MM.1S (cell line): ENCODE data around the gene RDH5.

Experiments used
- DNase-seq: peaks from one replicate; pipeline ENCODE4 v3.0.0-alpha.2; 2015
- H2AFZ ChIP-seq: fragments of 300-600 bp; sonication (generic); 2 replicates; pipeline ENCODE4 v1.6.0; 2016; ENCODE audit warnings: antibody characterized with exemption, low read length
- H3F3A ChIP-seq: fragments of 300-600 bp; sonication (generic); 2 replicates; pipeline ENCODE4 v1.6.1; 2016; ENCODE audit warnings: mild to moderate bottlenecking, antibody characterized with exemption, low read length, moderate library complexity, mixed read lengths; ENCODE audit not compliant: insufficient read depth
- H3K27ac ChIP-seq: fragments of 300-600 bp; sonication (generic); 2 replicates; pipeline ENCODE4 v1.5.1; 2016; ENCODE audit warnings: mild to moderate bottlenecking, low read length
- H3K27me3 ChIP-seq: fragments of 300-600 bp; sonication (generic); replicated peaks from 2 replicates; pipeline ENCODE4 v1.6.0; 2016; ENCODE audit warnings: low read length; ENCODE audit not compliant: insufficient read depth
- H3K36me3 ChIP-seq: fragments of 300-600 bp; sonication (generic); replicated peaks from 2 replicates; pipeline ENCODE4 v1.6.1; 2016; ENCODE audit warnings: mild to moderate bottlenecking, low read length, mixed read lengths; ENCODE audit not compliant: insufficient read depth
- H3K4me1 ChIP-seq: fragments of 300-600 bp; sonication (generic); 2 replicates; pipeline ENCODE4 v1.6.1; 2016; ENCODE audit warnings: low read length, mixed read lengths
- H3K4me2 ChIP-seq: fragments of 300-600 bp; sonication (generic); 2 replicates; pipeline ENCODE4 v1.6.0; 2016; ENCODE audit warnings: low read depth, low read length
- H3K4me3 ChIP-seq: fragments of 300-600 bp; sonication (generic); 2 replicates; pipeline ENCODE4 v1.5.1; 2016; ENCODE audit warnings: low read length, mixed read lengths
- H3K79me2 ChIP-seq: fragments of 300-600 bp; sonication (generic); 2 replicates; pipeline ENCODE4 v1.6.1; 2016; ENCODE audit warnings: mixed run types, low read length, mixed read lengths
- H3K9ac ChIP-seq: fragments of 300-600 bp; sonication (generic); 2 replicates; pipeline ENCODE4 v1.6.1; 2016; ENCODE audit warnings: low read length, mixed read lengths
- H3K9me2 ChIP-seq: fragments of 300-600 bp; sonication (generic); replicated peaks from 2 replicates; pipeline ENCODE4 v1.6.1; 2016; ENCODE audit warnings: mild to moderate bottlenecking, low read length, mixed read lengths; ENCODE audit not compliant: insufficient read depth
- H3K9me3 ChIP-seq: fragments of 300-600 bp; sonication (generic); replicated peaks from 2 replicates; pipeline ENCODE4 v1.6.1; 2016; ENCODE audit warnings: mild to moderate bottlenecking, low read length, mixed read lengths; ENCODE audit not compliant: insufficient read depth
- H4K20me1 ChIP-seq: fragments of 300-600 bp; sonication (generic); 2 replicates; pipeline ENCODE4 v1.6.1; 2016; ENCODE audit warnings: mild to moderate bottlenecking, low read length, moderate library complexity, mixed read lengths; ENCODE audit not compliant: insufficient read depth
- CTCF ChIP-seq: fragments of 300-600 bp; sonication (generic); IDR thresholded peaks from 2 replicates; pipeline ENCODE4 v1.5.1; 2016; ENCODE audit warnings: antibody characterized with exemption, low read length, mixed read lengths
- EZH2 ChIP-seq: fragments of 300-600 bp; sonication (generic); optimal IDR thresholded peaks from 2 replicates; pipeline ENCODE3; 2017; ENCODE audit warnings: low read depth, mild to moderate bottlenecking, antibody characterized with exemption, low read length, mixed read lengths
- EZH2phosphoT487 ChIP-seq: fragments of 300-600 bp; sonication (generic); IDR thresholded peaks from 2 replicates; pipeline ENCODE4 v1.6.1; 2018; ENCODE audit warnings: antibody characterized with exemption, low read length

The RDH5 gene

GRCh38 chr12:55744340-55745030 is 24.3 kb downstream of the RDH5 start:
- no peak for DNase-seq
- Histone ChIP-seq H3K4me1 (peaks cover 6% of the 10 kb centered on the region; the same call in 1 of the 2 replicates), H2AFZ (peak overlapping the region; percentile 94; the same call in 1 of the 2 replicates), H3K36me3 (no peaks in the 10 kb centered on the region), H3F3A (no peaks in the 10 kb centered on the region; the same call in none of the 2 replicates), H3K9me3 (no peaks in the 10 kb centered on the region), H3K79me2 (no peaks in the 10 kb centered on the region), H3K4me2 (peak overlapping the region; percentile 98), H3K27ac (no peak overlapping the region), H3K27me3 (0 out of 2 replicates have a peak, but pooled peaks cover 4% of the 10 kb centered on the region), H3K9me2 (no peaks in the 10 kb centered on the region), H3K4me3 (peak overlapping the region; percentile 90), H3K9ac (peak overlapping the region; percentile 48; the same call in 1 of the 2 replicates), H4K20me1 (no peaks in the 10 kb centered on the region)
- TF ChIP-seq EZH2phosphoT487 (no peak), EZH2 (no peak), CTCF (no peak)

- Histone ChIP-seq H3K27me3 (0 out of 2 replicates have a peak, but pooled peaks cover 4% of the 10 kb centered on the region), H3K9me2 (no peaks in the 10 kb centered on the region), H3K36me3 (no peaks in the 10 kb centered on the region), H2AFZ (no peak overlapping the region), H3K79me2 (no peaks in the 10 kb centered on the region), H3K9ac (no peak overlapping the region), H3K27ac (no peak overlapping the region), H4K20me1 (no peaks in the 10 kb centered on the region), H3K4me1 (peaks cover 6% of the 10 kb centered on the region; the same call in 1 of the 2 replicates), H3K9me3 (no peaks in the 10 kb centered on the region), H3F3A (no peaks in the 10 kb centered on the region; the same call in none of the 2 replicates), H3K4me3 (no peak overlapping the region), H3K4me2 (no peak overlapping the region)
- DNase-seq: no peak
- no peak for TF ChIP-seq EZH2
- no peak for TF ChIP-seq CTCF
- TF ChIP-seq EZH2phosphoT487: no peak
Observed at GRCh38 chr12:55745361-55746173, 25.4 kb downstream of the RDH5 start.

- Histone ChIP-seq H3F3A (no peaks in the 10 kb centered on the region; the same call in none of the 2 replicates), H3K4me1 (peaks cover 6% of the 10 kb centered on the region; the same call in 1 of the 2 replicates), H3K36me3 (no peaks in the 10 kb centered on the region), H3K9me3 (no peaks in the 10 kb centered on the region), H3K4me3 (no peak overlapping the region), H3K27me3 (0 out of 2 replicates have a peak, but pooled peaks cover 4% of the 10 kb centered on the region), H4K20me1 (no peaks in the 10 kb centered on the region), H3K4me2 (no peak overlapping the region), H3K27ac (no peak overlapping the region), H3K9me2 (no peaks in the 10 kb centered on the region), H3K79me2 (no peaks in the 10 kb centered on the region), H2AFZ (no peak overlapping the region), H3K9ac (no peak overlapping the region)
- no peak for DNase-seq
- TF ChIP-seq EZH2phosphoT487: no peak
- no peak for TF ChIP-seq CTCF
- no peak for TF ChIP-seq EZH2
Observed at GRCh38 chr12:55746174-55746912, 26.1 kb downstream of the RDH5 start.
